Measurements from ENCODE around the gene CYP4V2.

- no peak for TF ChIP-seq CTCF (IDR thresholded peaks at IDR 0.05)
- TF ChIP-seq POLR2A (IDR thresholded peaks at IDR 0.05), result no peak
Measured at GRCh38 chr4:186158966-186159365, 32.4 kb upstream of the CYP4V2 start.

All from heart left ventricle (tissue), 13 donors.